NCI-H524 treated with DMSO at 0.1 percent for 48 hours (cell line): Measurements from ENCODE around the gene CAMTA1.

Source experiments
- DNase-seq: peaks from one replicate; lab custom pipeline; 2025; lab: John Stamatoyannopoulos, UW

The CAMTA1 gene

DNA sequence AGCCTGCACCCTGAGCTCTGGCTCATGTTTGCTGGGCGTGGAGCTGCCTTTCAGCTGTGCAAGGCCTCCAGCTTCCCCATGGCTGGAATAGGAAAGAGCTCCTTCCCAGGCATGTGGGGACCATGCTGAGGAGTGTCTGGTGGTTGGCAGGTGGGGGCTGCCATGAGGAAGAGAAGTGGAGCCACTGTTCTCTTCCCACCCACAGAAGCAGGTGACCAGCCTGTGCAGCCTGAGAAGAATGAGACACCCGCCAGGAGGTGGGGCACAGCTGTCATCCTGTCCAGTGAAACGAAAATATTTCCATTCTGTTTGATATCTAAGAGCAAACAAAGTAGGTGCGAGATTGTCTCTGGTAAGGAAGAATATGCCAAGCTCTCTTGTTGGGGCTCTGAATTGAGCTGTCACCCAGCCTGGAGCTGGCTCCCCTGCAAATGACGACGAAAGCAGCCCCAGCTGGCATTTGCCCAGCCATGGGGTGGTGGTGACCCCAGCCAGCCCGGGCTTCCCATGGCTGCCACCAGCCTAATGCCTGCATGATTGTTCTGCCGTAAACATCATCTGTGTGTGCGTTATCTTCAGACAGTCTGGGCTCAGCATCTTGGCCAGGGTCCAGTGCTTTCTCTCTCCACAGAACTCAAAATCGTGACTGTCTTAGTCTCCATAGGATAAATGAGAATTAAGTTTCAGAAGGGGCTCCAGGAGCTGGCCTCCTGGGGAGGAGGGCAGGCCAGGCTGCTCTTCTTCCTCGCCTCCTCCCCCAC is 556.1 kb downstream of the CAMTA1 start:
- no peak for DNase-seq

DNA sequence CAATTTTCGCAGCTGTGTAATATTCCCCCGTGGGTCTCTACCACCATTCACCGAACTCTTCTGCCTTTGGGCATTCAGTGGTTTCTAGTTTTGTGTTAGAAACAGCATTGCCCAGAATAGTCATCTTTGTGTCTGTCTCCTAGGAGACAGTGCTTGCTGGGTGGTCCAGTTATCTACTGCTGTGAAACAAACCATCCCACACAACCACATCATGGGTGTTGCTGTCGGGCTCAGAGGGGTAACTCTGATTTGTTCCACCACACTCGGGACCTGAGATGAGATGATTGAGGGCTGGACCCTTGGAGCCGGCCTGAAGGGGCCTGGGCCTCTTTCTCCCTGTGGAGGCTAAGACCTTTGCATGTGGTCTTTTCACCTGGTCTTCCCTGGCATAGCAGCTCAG is 558.6 kb downstream of the CAMTA1 start:
- DNase-seq = no peak

DNA sequence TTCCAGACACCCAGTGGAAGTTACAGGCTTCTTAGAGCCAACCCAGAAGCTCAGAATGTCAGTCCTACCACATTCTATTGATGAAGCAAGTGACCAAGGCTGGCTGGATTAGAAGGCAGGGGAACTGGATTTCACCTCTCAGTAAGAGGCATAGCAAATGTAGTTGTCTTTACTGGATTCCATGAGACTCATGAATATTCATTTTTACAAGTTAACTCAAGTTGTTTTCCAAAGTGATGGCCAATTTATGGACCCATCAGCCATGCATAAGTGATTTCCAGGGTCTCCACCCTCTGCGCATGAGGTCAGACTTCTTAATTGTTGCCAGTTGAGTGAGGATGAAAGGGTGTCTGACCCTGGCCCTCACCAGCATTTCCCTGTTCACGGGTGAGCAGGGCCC is 559.0 kb downstream of the CAMTA1 start:
- no peak for DNase-seq

DNA sequence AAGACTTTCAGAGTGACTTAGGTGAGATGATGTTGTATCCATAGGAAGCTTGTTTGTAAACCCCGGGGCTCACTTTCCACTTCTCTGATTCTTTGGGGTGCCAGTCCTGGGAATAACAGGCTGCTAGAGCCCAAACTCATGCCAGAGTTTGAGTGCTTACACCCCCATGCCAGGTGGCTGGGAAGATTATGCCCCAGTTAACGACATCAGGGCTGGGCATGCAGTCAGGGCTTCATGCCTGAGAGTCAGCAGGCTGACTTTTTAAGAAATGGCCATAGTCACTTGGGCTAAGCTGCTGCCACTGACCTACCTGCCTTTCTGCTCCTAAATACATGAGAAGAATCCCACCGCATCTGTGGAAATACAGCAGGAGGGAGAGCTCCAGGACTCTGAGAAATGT is 560.3 kb downstream of the CAMTA1 start:
- no peak for DNase-seq

GRCh38 chr1:7346070-7346596 is 560.9 kb downstream of the CAMTA1 start:
- no peak for DNase-seq

DNA sequence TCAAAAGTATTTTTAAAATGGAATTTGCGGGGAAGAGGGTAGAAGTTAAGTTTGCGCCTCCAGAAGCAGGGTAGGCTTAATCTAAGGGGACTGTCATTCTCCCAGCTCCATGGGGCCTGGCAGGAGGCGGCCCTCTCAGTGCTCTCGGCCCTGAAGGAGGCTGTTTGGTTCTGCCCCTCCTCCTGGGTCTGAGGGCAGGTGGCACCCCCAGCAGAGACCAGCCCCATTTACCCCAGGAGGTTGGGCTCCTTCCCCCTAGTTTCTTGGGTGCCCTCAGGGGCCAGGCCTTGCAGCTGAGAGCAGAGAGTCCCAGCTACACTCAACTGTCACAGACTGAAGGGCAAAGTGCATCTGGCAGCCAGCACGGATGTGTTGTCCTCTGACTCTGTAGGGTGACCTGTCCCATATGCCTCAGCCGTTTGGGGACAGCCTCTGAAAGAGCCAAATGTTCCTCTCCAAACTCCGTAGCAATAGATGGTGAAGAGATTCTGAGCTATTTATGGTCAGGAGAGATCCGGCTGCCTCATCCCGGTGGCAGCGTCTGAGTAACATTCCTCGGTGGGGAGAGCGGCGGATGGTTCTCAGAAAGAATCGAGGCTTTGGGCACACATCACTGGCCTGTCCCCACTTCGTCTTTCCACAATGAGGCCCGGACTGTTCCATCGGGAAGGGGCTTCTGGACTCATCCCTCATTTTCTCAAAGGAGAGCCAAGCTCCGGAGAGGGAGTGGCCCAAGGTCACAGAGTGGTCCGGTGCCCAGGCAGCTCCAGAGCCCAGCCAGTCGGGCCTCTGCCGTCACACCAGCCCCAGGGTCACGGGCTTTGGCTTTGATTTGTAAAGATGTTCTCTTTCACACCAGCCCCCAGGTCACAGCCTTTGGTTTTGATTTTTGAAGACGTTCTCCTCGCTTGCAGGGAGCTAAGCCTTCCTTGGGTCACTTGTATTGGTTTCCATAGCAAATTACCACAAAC is 561.6 kb downstream of the CAMTA1 start:
- DNase-seq = no peak

GRCh38 chr1:7348073-7348472 is 562.8 kb downstream of the CAMTA1 start:
- no peak for DNase-seq

GRCh38 chr1:7348580-7348979 is 563.3 kb downstream of the CAMTA1 start:
- DNase-seq = no peak

DNA sequence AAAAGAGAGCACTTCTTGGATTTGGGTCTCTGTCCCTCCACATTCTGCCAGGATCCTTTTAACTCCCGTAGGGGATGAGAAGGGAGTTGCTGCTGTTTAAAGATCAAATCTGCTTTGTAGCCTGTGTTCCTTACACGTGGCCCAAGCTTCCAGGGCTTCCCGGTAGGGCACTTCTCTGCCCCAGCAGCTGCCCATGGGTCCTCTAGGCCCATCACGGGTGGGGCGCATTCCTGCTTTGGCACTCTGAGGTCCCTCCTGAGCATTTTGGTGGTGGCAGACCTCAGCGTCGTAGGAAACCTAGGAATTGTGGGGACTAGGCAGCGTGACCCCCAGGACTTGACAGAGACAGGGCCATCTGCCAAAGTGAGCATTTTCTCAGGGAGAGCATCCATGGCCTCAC is 565.5 kb downstream of the CAMTA1 start:
- DNase-seq = no peak

DNA sequence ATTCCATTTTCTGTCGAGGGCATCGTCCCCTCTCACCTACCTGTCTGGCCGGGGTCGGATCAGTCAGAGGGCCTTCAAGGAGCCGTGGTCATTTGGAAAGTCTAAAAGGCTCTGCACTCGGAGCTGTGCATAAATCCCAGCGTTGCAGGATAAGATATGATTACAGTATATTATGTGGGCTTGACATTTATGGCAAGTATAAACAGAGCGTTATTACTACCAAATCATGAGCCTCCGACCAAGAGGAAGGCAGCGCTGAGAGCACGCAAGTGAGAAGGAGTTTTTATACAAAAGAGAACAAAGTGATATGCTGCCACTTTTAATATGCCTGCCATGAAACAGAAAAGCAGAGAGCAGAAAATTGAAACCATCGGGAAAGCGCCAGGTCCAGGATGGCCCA is 566.4 kb downstream of the CAMTA1 start:
- no peak for DNase-seq

DNA sequence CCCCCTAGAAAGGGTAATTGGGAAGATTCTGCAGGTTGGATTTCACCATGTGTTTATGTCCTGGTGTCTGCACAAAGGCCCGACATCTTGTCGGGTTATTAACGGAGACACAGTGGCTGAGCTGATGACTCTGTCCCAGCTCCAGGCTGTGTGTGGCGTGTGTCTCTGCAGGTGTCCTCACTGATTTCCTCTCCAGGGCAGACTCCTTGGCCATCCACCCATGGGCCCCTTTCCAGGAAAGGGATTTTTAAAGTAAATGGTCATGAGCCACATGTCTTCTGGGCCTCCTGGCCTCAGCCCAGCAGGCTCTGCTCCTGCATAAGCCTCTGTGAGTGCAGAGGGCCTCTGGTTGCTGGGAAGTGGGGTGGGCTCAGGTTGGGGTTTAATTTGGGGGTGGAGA is 567.1 kb downstream of the CAMTA1 start:
- DNase-seq = no peak

DNA sequence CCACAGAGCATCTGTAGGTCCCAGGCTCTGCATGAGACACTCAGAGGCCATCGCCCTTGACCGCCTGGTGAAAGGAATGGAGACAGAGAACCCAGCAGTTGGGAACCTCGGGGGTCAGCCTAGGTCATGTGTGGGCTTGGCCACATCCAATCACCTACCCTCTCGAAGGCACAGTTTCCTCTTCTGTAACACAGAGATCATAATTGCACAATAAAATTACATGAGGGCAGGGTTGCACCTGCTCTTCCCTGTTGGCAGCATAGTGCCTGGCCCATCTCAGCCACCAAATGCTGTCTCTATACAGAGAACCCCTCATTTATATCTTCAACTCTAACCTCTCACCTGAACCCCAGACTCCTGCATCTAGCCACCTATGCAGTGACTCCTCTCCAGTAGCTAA is 567.7 kb downstream of the CAMTA1 start:
- DNase-seq = no peak

- DNase-seq = no peak
Measured at GRCh38 chr1:7355646-7356045, 570.4 kb downstream of the CAMTA1 start.

GRCh38 chr1:7356079-7356478 is 570.8 kb downstream of the CAMTA1 start:
- DNase-seq = no peak

DNA sequence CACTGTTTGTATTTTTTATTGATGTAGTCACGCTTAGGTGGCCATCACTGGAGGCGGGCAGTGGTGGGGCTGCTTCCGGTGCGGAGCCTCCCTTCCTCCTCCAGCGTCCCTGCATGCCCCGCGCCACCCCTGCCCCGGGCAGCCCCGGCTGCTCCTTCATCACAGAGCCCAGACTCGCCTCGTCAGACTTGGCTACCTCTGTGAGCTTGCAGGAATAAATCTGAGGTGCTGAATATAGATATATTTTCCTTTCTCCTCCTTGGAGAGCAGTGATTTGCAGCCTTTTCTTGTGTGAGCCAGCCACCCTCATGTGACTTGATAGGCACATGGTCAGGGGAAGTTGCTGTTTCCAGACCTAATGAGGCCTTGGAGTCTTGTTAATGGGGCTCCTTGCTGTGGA is 573.2 kb downstream of the CAMTA1 start:
- no peak for DNase-seq

DNA sequence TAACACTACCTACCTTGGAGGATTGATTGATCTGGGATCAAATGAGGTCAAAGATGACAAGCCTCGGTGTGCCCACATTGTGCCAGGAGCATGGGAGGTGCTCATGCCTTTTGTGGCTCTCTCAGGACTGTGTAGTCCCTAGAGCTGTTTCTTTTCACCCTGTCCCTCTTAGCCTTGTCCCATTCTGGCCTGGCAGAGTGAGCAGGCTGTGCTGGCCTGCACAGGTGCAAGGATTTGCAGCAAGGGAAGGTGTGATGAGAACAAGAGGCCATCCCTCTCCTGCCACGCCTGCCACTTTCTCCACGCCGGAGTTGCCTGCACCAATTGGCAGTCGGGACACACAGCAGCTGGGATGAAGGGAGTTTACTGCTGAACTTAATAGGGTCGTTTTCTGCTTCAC is 575.3 kb downstream of the CAMTA1 start:
- no peak for DNase-seq

DNA sequence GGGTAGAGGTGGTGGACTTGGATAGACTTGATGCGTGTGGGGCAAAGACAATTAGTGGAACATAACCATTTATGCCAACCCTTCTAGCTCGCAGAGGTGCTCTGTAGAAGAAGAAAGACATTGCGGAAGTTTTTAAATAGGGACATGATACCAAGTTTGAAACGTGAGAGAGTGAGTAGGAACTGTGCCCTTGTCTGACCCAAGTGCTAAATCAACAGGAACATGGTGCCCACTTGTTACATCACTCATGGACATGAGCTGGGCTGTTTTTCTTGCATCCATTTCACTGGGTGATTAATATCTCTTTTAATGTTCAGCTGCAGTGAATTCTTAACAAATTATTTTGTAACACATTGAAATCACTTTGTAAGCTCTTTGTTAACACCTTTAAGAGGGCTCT is 577.7 kb downstream of the CAMTA1 start:
- no peak for DNase-seq

- no peak for DNase-seq
Measured at GRCh38 chr1:7363450-7363849, 578.2 kb downstream of the CAMTA1 start.

GRCh38 chr1:7365706-7366105 is 580.5 kb downstream of the CAMTA1 start:
- DNase-seq = no peak

GRCh38 chr1:7366286-7366954 is 581.2 kb downstream of the CAMTA1 start:
- DNase-seq = no peak

- DNase-seq = no peak
Measured at GRCh38 chr1:7366955-7367665, 581.9 kb downstream of the CAMTA1 start.

DNA sequence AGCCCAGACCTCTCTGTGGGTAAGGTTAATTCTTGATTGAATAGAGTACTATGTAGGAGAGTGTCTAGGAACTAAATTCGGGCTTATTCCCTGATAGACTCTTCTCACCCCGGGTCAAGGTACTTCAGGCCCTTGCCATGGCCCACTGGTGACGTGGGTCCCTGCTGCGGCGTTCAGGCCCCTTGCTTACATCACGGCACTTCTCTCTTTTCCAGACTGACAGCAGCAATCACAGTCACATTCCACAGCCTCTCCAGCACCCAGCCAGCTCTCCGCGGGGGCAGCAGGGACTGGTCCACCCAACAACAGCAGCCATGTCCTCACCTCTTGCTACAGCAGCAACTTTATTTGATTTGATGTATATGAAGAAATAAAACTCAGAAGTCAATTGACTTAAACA is 584.6 kb downstream of the CAMTA1 start:
- DNase-seq = no peak
